HepG2 (cell line): Measurements from ENCODE around the gene CCN2. TPM values are rescaled to one million over a fixed set of nuclear protein-coding genes. Genes with fewer than 3 reads are reported as not detected.
A peak's percentile ranks its signal among the peaks of the same experiment; 100 is the strongest.

Experiments
- CCAR2 ChIP-seq: fragments of 200-400 bp; formaldehyde crosslinking; optimal IDR thresholded peaks from 2 replicates; pipeline ENCODE3; 2018; ENCODE audit warnings: low read depth, mild to moderate bottlenecking, low read length, moderate library complexity
- CENPT ChIP-seq: sonication (generic); formaldehyde crosslinking; IDR thresholded peaks from 2 replicates; pipeline ENCODE4 v1.8.0; 2022; ENCODE audit warnings: low read depth, mild to moderate bottlenecking, moderate library complexity, missing genetic modification reagents
- E2F1 ChIP-seq: sonication (generic); formaldehyde crosslinking; IDR thresholded peaks from 2 replicates; pipeline ENCODE4 v1.5.0; 2020; ENCODE audit warnings: missing genetic modification reagents
- ELF1 ChIP-seq: sonication (generic); formaldehyde crosslinking; IDR thresholded peaks from 2 replicates; pipeline ENCODE4 v1.4.0; 2020; ENCODE audit warnings: missing genetic modification reagents
- ETV5 ChIP-seq: IDR thresholded peaks from 2 replicates; pipeline ENCODE4 v1.6.1; 2018; ENCODE audit warnings: missing biosample characterization, missing genetic modification reagents, inconsistent platforms, borderline replicate concordance
- ETV6 ChIP-seq: sonication (generic); formaldehyde crosslinking; conservative IDR thresholded peaks from 2 replicates; pipeline ENCODE4 v1.4.0; 2020; ENCODE audit warnings: missing genetic modification reagents
- FOXM1 ChIP-seq: sonication (generic); formaldehyde crosslinking; IDR thresholded peaks from 2 replicates; pipeline ENCODE4 v1.5.0; 2020; ENCODE audit warnings: missing genetic modification reagents
- FOXO4 ChIP-seq: sonication (generic); formaldehyde crosslinking; conservative IDR thresholded peaks from 2 replicates; pipeline ENCODE4 v1.8.1; 2023; ENCODE audit warnings: missing genetic modification reagents
- GABPA ChIP-seq, 2 experiments: IDR thresholded peaks; 2 replicates each; pipeline ENCODE4 v1.6.1; 2011 to 2016; ENCODE audit warnings: low read depth in 2 of 2, low read length in 1 of 2, missing biosample characterization in 1 of 2, missing genetic modification characterization in 1 of 2
- GATAD1 ChIP-seq: IDR thresholded peaks from 2 replicates; pipeline ENCODE4 v1.6.1; 2016; ENCODE audit warnings: missing genetic modification reagents, missing compliant biosample characterization
- HDAC6 ChIP-seq: fragments of 200-600 bp; sonication (generic); IDR thresholded peaks from 2 replicates; pipeline ENCODE4 v1.7.0; 2017; ENCODE audit warnings: mild to moderate bottlenecking, antibody characterized with exemption, low read length, low read depth
- MAX ChIP-seq: IDR thresholded peaks from 2 replicates; pipeline ENCODE4 v1.6.1; 2012; ENCODE audit warnings: inconsistent platforms
- NFE2L1 ChIP-seq: sonication (generic); formaldehyde crosslinking; IDR thresholded peaks from 2 replicates; pipeline ENCODE4 v1.4.0; 2020; ENCODE audit warnings: missing genetic modification reagents, mild to moderate bottlenecking, borderline replicate concordance
- PTBP1 ChIP-seq: fragments of 200-400 bp; formaldehyde crosslinking; IDR thresholded peaks from 2 replicates; pipeline ENCODE4 v1.6.1; 2018; ENCODE audit warnings: low read length, low read depth; ENCODE audit not compliant: poor library complexity, severe bottlenecking
- SKI ChIP-seq: fragments of 450-650 bp; IDR thresholded peaks from one replicate; pipeline ENCODE4 v1.6.1; 2018; ENCODE audit warnings: mild to moderate bottlenecking; ENCODE audit not compliant: partially characterized antibody
- SPEN ChIP-seq: sonication (generic); formaldehyde crosslinking; IDR thresholded peaks from 2 replicates; pipeline ENCODE4 v1.5.1; 2020; ENCODE audit warnings: low read depth, mild to moderate bottlenecking, missing genetic modification reagents
- SRY ChIP-seq: sonication (generic); formaldehyde crosslinking; IDR thresholded peaks from 2 replicates; pipeline ENCODE4 v1.8.0; 2022; ENCODE audit warnings: mild to moderate bottlenecking, missing genetic modification reagents
- THAP11 ChIP-seq: IDR thresholded peaks from 2 replicates; pipeline ENCODE4 v1.6.1; 2016; ENCODE audit warnings: missing biosample characterization, missing genetic modification reagents
- ZBTB46 ChIP-seq: sonication (generic); formaldehyde crosslinking; IDR thresholded peaks from 2 replicates; pipeline ENCODE4 v1.4.0; 2020; ENCODE audit warnings: mild to moderate bottlenecking, missing genetic modification reagents, borderline replicate concordance
- ZNF124 ChIP-seq: sonication (generic); formaldehyde crosslinking; IDR thresholded peaks from 2 replicates; pipeline ENCODE4 v1.4.0; 2020; ENCODE audit warnings: missing genetic modification reagents
- ZNF230 ChIP-seq: sonication (generic); formaldehyde crosslinking; IDR thresholded peaks from 2 replicates; pipeline ENCODE4 v1.4.0; 2020; ENCODE audit warnings: mild to moderate bottlenecking, missing genetic modification reagents
- ZNF280B ChIP-seq: sonication (generic); formaldehyde crosslinking; IDR thresholded peaks from 2 replicates; pipeline ENCODE4 v1.5.0; 2020; ENCODE audit warnings: missing genetic modification reagents, mild to moderate bottlenecking, borderline replicate concordance
- ZNF484 ChIP-seq: sonication (generic); formaldehyde crosslinking; IDR thresholded peaks from 2 replicates; pipeline ENCODE4 v1.5.1; 2020; ENCODE audit warnings: mild to moderate bottlenecking, low read depth, missing genetic modification reagents, borderline replicate concordance
- ZNF605 ChIP-seq: sonication (generic); formaldehyde crosslinking; IDR thresholded peaks from 2 replicates; pipeline ENCODE4 v1.8.0; 2022; ENCODE audit warnings: mild to moderate bottlenecking, missing genetic modification reagents
- ZSCAN29 ChIP-seq: sonication (generic); formaldehyde crosslinking; conservative IDR thresholded peaks from 2 replicates; pipeline ENCODE4 v1.4.0; 2020; ENCODE audit warnings: mild to moderate bottlenecking, missing genetic modification reagents
- polyA plus RNA-seq, 8 experiments: library from polyadenylated mRNA; depleted of rRNA in 3 of 8; stranded (reverse) in 7 of 8; unstranded in 1 of 8; fragments of >200 nt; fragmentation: Illumina TruSeq in 4 of 8; extraction: Trizol in 4 of 8; gene quantifications; 2 replicates each; pipeline versions ENCODE4 v1.2.1 to v1.2.3, GENCODE V29; 2011 to 2016; ENCODE audit warnings: low read depth in 4 of 8, missing spikeins in 1 of 8, mixed read lengths in 1 of 8; ENCODE audit not compliant: insufficient read depth in 1 of 8
- total RNA-seq, 5 experiments: library from RNA; depleted of rRNA; stranded (reverse); fragments of >200 nt; fragmentation: Illumina TruSeq; extraction: Trizol; gene quantifications; 2 replicates each; pipeline ENCODE4 v1.2.3, GENCODE V29; 2016; ENCODE audit warnings: low read depth in 1 of 5

CCN2 gene
- total and polyA plus RNA-seq, 2 of the 13 experiments (the other 11 are each of a cell fraction or from before 2014, with no cell fraction given): 34.7 to 316 TPM

DNA sequence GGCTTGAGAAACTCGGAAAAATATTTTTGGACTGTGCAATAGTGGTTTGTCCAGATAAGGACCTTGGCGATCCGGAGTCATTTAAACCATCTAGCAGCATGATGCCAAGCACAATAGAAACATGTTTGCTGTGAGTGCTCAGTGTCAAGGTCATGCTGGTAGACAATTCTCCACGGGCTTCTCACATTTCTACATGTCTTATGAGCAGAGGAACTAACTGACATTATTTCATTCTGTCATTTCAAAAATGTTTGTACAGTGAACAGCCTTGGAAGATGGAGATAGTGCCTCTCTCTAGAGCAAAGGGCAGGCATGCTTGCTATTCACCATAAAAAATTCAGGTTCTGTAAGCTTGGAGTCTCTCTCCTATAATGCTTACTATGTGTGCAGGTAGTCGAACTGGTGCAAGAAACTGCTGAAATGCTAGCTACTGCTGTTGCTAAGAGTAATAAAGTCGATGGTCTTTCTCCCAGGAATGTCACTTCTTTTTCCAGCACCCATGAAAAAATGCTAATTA is 25.4 kb upstream of the CCN2 start (continued):
- no peak for TF ChIP-seq ZNF280B
- TF ChIP-seq ELF1 (CRISPR knock-in tag): 0 out of 2 replicates have a peak, but pooled peaks have one; percentile 24
- TF ChIP-seq SRY (CRISPR knock-in tag): no peak
- no peak for TF ChIP-seq CCAR2
- TF ChIP-seq ZNF484 (CRISPR knock-in tag): no peak
- TF ChIP-seq ZNF230 (CRISPR knock-in tag): no peak; the same call in 1 of the 2 replicates
- TF ChIP-seq GABPA (IDR thresholded peaks at IDR 0.05; ENCODE audit: low read depth, low read length): no peak
- TF ChIP-seq GABPA (CRISPR knock-in tag; IDR thresholded peaks at IDR 0.05; ENCODE audit: low read depth): no peak
- TF ChIP-seq SPEN: peak; percentile 38; the same call in 1 of the 2 replicates
- peak; percentile 96 for TF ChIP-seq SKI
- TF ChIP-seq ZNF605 (CRISPR knock-in tag): no peak
- TF ChIP-seq ZSCAN29 (CRISPR knock-in tag): 0 out of 2 replicates have a peak, but pooled peaks have one; percentile 37
- no peak for TF ChIP-seq FOXM1
- TF ChIP-seq THAP11 (CRISPR knock-in tag): peak; percentile 53; the same call in 1 of the 2 replicates
- no peak for TF ChIP-seq ETV6 (CRISPR knock-in tag)
- no peak for TF ChIP-seq FOXO4 (CRISPR knock-in tag)
- TF ChIP-seq E2F1 (CRISPR knock-in tag): 0 out of 2 replicates have a peak, but pooled peaks have one; percentile 19
- TF ChIP-seq HDAC6: no peak
- TF ChIP-seq ETV5 (CRISPR knock-in tag): peak; percentile 49; the same call in 1 of the 2 replicates
- TF ChIP-seq NFE2L1 (CRISPR knock-in tag): no peak
- no peak for TF ChIP-seq ZBTB46 (CRISPR knock-in tag)
- peak; percentile 63 for TF ChIP-seq MAX
- TF ChIP-seq ZNF124 (CRISPR knock-in tag): peak; percentile 85; the same call in 1 of the 2 replicates
- TF ChIP-seq GATAD1: peak; percentile 61; the same call in 1 of the 2 replicates
- no peak for TF ChIP-seq CENPT
- no peak for TF ChIP-seq PTBP1
